ENCODE data around the gene LCE1E.

The LCE1E gene

GRCh38 chr1:152759453-152760173, 26.4 kb upstream of the LCE1E start:
- no peak overlapping the region for H3K27ac ChIP-seq
- no peak overlapping the region for H3K4me3 ChIP-seq
- TF ChIP-seq CTCF (IDR thresholded peaks at IDR 0.05): no peak
- DNase-seq (ENCODE audit: low spot score): no peak

- Histone ChIP-seq H3K4me3 (no peak overlapping the region), H3K27ac (no peak overlapping the region)
- no peak for TF ChIP-seq CTCF (IDR thresholded peaks at IDR 0.05)
- DNase-seq (ENCODE audit: low spot score): no peak
These were observed 25.4 kb upstream of the LCE1E start for GRCh38 chr1:152760551-152761190.

GRCh38 chr1:152761609-152762213, 24.3 kb upstream of the LCE1E start:
- no peak for TF ChIP-seq CTCF (IDR thresholded peaks at IDR 0.05)
- Histone ChIP-seq H3K4me3 (no peak overlapping the region), H3K27ac (no peak overlapping the region)
- DNase-seq (ENCODE audit: low spot score): no peak

- Histone ChIP-seq H3K27ac (no peak overlapping the region), H3K4me3 (no peak overlapping the region)
- DNase-seq (ENCODE audit: low spot score): no peak
- no peak for TF ChIP-seq CTCF (IDR thresholded peaks at IDR 0.05)
These were observed 17.1 kb upstream of the LCE1E start for GRCh38 chr1:152768847-152769533.

GRCh38 chr1:152770411-152770810, 15.6 kb upstream of the LCE1E start:
- DNase-seq (ENCODE audit: low spot score): no peak

GRCh38 chr1:152774875-152775274, 11.2 kb upstream of the LCE1E start, which contains the start of gene LCE1F:
Gene LCE1F, plus strand, starts transcription at chr1:152775140. Its CDS starts 1,232 bp downstream, at chr1:152776372.
- no peak for DNase-seq (ENCODE audit: low spot score)
- H3K4me3 ChIP-seq: no peak within 1 kb of the TSS
- no peak for TF ChIP-seq CTCF (IDR thresholded peaks at IDR 0.05)
- no peak within 1 kb of the TSS for H3K27ac ChIP-seq

More at GRCh38 chr1:152770411-152770810, 15.6 kb upstream of the LCE1E start:
- H3K27ac ChIP-seq: no peak overlapping the region
- H3K4me3 ChIP-seq: no peak overlapping the region
- TF ChIP-seq CTCF (IDR thresholded peaks at IDR 0.05): no peak
